Activated CD8-positive, alpha-beta memory T cell treated with anti-CD3 and anti-CD28 coated beads, Interleukin-2, amount 50 U/mL, for 24 hours (primary cell): ENCODE data around the gene SLC16A1.

ENCODE experiments used
- DNase-seq: peaks from one replicate; pipeline ENCODE4 v3.0.0-alpha.2; 2020; ENCODE audit errors: extremely low read depth

The SLC16A1 gene

DNA sequence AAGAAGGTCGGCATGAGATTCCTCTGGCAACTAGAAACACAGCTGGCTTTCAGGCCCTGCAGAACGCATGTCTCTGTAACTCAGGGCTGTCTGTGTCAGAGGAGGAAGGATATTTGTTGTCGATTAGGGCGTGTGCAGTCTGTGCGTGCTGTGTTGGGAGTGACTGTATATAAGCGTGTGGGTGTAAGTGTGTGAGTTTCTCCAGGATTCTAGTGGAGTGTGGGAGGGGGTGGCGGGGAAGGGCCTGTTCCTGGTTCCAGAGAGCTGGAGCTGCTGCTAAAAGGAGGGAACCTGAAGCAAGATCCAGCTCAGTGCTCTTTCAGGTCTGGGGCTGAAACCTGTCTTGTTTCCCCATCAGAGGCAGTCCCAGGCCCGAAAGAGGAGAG is 74.3 kb downstream of the SLC16A1 start:
- no peak for DNase-seq

DNA sequence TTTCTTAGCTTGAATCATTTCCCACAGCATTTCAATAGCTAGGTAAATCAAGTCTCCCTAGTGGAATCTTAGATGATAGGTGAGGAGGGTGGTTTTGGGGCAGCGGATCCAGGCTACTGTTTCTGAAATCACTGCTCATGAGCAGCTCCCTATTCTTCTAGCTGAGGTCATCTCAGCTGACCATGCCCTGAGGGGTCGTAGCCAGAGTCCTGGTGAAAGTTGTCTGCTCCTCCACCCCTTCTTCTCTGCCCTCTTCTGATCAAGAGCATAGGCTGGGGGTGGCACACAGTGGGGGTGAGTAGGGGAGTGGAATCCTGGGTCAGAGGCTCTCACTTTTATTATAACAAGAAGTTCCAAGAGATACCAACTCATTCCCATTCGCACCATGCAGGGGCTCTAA is 76.2 kb downstream of the SLC16A1 start:
- no peak for DNase-seq

DNA sequence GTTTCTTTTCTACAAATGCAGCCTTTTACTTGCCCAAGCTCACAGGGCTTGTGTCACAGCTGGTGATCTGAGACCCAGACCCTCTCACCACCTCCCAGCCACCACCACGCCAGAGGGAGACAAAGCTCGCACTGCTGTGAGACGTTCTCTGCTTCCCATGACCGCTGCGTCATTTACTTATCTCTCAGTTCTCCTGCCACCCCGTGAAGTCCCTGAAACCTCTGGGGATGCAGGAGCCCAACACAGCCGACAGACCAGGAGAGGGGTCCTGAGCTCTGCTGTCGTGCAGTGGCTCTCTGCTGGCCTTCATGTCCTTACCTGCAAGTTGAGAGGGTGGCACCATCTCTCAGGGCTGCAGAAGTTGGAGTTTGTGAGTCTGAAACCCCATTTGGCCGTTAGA is 77.7 kb downstream of the SLC16A1 start:
- DNase-seq = no peak

DNA sequence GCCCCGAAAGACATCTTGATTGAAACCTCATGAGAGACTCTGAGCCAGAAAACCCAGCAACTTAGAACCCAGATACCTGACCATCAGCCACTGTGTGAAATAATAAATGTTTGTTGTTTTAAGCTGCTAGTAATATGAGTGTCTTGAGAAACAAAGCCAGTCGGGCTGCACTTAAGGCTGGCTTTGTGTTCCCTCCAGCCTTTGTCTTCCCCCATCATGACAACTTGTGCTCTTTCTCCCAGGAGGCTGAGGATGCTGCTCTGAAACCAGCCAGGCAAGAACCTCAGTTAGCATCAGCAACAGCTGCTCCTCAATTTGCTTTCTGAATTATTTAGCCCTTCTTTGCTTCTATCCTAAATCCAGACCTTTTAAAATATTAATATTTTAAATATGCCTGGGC is 78.2 kb downstream of the SLC16A1 start:
- DNase-seq = no peak

DNA sequence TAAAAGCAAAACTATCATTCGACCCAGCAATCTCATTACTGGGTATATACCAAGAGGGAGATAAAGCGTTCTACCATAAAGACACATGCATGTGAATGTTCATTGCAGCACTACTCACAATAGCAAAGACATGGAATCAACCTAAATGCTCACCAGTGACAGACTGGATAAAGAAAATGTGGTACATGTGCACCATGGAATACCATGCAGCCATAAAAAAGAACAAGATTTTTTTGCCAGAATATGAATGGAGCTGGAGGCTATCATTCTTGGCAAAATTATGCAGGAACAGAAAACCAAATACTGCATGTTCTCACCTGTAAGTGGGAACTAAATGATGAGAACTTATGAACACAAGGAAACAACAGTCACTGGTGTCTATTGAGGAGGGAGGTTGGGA is 79.7 kb downstream of the SLC16A1 start:
- no peak for DNase-seq

DNA sequence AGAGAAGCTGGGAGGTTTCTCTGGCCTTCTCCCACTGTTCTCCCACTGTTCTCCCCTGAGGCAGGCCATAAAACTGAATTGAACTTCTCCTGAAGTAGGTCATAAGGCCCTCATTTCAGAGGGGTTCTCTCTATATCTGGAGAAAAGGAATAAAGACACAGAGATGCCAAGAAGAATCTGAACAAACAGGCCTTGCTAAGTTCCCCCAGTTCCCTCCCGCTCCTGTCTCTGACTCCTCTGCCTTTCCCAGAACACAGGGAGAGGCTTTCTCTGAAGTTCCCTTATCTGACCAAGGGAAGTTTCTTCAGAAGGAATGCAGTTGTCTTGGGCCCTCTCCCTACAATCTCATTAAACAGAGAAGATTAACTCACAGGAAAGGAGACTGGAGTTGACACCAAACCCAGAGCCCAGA is 83.4 kb downstream of the SLC16A1 start:
- DNase-seq = no peak

DNA sequence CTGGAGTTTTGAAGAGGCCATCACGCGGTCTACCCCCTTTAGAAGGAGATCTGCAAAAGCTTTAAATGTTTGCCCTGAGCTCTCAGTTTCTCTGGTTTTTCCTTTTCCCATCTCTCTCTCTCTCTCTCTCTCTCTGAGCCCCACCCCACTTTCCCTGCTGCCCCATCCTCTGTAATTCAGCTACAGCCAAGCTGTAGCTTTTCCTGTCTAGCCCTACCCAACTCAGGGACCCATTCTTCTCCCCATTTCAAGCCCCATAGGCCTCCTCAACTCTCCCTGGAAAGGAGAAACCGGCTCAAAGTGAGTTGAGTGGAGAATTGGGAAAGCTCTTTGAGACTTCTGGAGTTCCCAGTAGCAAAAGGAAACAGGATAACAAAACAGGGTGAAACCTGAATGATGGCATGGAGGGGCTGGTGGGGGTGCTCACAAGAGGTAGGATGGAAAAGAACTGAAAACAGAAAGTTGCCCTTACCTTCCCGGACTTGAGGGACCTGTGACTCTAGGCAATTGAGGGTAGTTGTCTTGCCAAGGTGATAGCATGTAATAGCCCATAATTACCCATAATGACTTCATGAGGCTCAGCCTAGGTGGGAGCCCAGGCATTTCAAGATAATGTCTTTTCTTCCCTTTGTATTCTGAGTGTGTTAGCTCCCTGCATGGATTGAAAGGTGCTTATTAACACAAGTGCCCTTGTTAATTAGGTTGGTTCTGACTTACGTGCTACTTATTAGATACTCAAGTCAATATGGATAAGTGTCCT is 84.9 kb downstream of the SLC16A1 start:
- DNase-seq = no peak

DNA sequence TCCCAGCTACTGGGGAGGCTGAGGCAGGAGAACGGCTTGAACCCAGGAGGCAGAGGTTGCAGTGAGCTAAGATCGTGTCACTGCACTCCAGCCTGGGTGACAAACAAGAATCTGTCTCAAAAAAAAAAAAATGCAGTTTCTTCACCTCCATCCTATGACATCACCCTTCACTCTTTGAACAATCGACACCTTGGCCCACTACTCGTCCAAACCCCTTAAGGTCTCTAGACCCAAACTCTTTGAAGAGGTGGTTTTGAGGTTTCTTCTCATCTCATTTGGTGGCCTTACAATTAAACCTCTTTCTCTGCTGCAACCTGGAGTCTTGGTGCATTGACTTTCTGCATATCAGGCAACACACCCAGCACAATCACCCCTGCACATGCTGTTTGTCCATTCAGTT is 86.1 kb downstream of the SLC16A1 start:
- DNase-seq = no peak

DNA sequence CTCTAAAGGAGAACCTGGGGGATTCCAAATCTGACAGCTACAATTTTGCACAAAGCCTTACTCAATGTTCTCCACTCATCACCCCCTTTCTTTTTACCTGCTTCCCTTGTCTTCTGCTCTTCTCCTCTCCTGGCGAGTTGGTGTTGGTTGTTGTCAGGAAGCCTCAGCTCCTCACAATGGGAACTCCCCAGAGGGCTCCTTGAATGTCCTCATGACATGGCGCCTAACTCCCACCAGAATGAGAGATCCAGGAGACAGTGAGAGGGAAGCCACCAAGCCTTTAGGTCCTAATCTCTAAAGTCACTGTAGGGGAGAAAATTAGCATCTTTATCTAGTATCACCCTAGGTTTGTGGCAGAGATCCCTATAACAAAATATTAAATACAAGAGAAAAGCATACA is 87.8 kb downstream of the SLC16A1 start:
- DNase-seq = no peak

DNA sequence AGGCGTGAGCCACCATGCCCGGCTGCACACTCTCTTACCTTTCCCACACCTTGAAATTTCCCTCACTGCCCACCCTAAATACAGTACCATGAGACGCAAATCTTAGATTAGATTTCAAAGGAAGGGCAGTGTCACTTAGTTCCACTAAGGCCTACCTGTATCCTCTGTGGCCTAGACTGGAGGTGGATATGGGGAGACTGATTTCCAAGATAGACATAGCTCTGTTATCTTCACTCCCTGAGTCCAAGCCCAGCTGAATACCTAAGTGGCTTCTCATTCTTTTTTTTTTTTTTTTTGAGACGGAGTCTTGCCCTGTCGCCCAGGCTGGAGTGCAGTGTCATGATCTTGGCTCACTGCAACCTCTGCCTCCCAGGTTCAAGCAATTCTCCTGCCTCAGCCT is 89.0 kb downstream of the SLC16A1 start:
- no peak for DNase-seq

DNA sequence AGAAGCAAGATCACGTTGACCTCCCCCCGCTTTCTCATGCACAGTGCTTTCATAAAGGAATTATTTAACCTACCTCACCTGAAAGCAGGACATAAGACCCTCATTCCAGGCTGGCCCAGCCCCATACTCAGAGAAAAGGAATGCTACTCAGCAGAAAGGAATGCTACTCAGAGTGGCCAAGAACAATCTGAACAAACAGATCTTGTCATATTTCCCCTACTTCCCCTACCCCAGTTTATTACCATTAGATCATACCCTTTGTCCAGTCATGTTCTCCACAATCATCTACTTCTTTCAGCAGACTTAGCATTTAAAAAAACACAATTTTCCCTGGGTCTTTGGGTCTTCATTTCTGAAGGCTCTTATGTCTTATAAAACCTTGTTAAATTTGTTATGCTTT is 89.8 kb downstream of the SLC16A1 start:
- DNase-seq = no peak

DNA sequence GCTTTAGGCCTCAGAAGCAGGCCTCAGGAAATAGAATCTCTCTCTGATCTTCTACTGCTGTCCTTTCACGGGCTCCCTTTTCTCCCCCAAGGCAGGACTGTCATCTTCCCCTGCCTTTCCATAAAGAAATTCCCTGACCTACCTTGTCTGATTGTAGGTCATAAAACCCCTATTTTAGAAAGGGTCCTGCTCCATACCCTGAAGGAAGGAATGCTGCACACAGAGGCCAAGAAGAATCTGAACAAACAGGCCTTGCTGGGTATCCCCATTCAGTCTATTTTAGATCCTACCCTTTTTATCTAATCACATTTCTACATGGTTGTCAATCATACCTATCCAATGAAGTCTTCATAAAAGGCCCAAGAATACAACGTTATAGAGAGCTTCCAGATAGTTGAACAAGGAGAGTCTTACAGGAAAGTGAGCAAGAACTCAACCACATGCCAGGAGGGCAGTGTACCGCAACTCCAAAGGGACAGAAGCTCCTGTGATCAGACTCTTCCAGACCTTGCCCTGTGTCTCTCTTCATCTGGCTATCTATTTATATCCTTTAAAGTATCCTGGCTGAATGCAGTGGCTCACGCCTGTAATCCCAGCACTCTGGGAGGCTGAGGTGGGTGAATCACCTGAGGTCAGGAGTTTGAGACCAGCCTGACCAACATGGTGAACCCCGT is 93.1 kb downstream of the SLC16A1 start:
- no peak for DNase-seq
